Stimulated activated CD8-positive, alpha-beta memory T cell treated with anti-CD3 and anti-CD28 coated beads, Interleukin-15, amount 100 ng/mL, for 48 hours (primary cell): ENCODE results near the gene CENPS.
"Not testable (repeated sequence)": the region's sequence is repeated elsewhere in the genome, so short reads cannot be mapped to it uniquely, and the experiment has no call there.

Source experiments
- DNase-seq, 2 donors: peaks; one replicate each; pipeline ENCODE4 v3.0.0-alpha.2; 2020; ENCODE audit warnings: low read depth in 2 of 2

Gene CENPS

GRCh38 chr1:10419351-10419750 is 10.9 kb upstream of the CENPS start:
- no peak for DNase-seq

DNA sequence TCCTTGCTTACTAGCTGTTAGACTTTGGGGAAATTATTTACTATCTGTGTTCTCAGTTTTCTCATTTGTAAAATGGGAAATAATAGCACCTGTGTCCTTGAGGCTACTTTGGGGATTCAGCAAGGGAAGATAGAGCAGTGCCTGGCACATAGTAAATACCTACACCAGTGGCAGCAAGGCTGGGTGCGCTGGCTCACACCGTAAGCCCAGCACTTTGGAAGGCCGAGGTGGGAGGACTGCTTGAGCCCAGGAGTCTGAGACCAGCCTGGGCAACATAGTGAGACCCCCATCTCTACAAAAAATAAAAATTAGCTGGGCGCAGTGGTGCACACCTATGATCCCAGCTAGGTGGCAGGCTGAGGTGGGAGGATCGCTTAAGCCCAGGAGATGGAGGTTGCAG is 8.6 kb upstream of the CENPS start:
- DNase-seq: no peak

- no peak for DNase-seq
Observed at GRCh38 chr1:10424034-10424433, 6.2 kb upstream of the CENPS start.

DNA sequence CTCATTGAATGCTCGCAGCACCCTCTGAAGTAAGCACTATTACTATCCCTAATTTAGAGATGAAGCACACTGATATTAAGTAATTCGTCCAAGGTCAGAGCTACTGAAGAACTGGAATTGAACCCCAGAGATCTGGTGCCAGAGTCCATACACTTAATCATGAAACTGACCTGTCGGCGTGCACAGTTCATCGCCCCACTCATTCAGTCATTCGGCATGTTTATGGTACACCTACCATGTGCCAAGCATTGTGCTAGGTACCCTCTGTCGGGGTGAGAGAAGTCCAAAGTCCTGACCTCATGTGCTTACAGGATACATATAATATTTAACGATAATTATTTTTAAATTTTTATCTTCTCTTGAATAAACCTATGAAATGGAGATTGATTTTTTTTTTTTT is 5.6 kb upstream of the CENPS start:
- DNase-seq: no peak

DNA sequence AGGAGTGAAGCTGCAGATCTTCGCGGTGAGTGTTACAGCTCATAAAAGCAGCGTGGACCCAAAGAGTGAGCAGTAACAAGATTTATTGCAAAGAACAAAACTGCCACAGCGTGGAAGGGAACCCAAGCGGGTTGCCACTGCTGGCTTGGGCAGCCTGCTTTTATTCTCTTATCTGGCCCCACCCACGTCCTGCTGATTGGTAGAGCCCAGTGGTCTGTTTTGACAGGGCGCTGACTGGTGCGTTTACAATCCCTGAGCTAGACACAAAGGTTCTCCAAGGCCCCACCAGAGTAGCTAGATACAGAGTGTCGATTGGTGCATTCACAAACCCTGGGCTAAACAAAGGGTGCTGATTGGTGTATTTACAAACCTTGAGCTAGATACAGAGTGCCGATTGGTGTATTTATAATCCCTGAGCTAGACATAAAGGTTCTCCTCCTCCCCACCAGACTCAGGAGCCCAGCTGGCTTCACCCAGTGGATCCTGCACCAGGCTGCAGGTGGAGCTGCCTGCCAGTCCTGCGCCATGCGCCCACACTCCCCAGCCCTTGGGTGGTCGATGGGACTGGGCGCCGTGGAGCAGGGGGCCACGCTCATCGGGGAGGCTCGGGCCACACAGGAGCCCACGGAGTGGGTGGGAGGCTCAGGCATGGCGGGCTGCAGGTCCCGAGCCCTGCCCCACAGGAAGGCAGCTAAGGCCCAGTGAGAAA is 4.3 kb upstream of the CENPS start:
- not testable (repeated sequence) for DNase-seq

DNA sequence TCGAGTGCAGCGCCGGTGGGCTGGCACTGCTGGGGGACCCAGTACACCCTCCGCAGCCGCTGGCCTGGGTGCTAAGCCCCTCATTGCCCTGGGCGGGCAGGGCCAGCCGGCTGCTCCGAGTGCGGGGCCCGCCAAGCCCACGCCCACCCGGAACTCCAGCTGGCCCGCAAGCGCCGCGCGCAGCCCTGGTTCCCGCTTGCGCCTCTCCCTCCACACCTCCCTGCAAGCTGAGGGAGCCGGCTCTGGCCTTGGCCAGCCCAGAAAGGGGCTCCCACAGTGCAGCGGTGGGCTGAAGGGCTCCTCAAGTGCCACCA is 3.7 kb upstream of the CENPS start:
- DNase-seq: not testable (repeated sequence)

- no peak for DNase-seq
Observed at GRCh38 chr1:10428984-10429383, 1.2 kb upstream of the CENPS start.

GRCh38 chr1:10429868-10430215 is 391 bp upstream of the CENPS start:
- DNase-seq: no peak

DNA sequence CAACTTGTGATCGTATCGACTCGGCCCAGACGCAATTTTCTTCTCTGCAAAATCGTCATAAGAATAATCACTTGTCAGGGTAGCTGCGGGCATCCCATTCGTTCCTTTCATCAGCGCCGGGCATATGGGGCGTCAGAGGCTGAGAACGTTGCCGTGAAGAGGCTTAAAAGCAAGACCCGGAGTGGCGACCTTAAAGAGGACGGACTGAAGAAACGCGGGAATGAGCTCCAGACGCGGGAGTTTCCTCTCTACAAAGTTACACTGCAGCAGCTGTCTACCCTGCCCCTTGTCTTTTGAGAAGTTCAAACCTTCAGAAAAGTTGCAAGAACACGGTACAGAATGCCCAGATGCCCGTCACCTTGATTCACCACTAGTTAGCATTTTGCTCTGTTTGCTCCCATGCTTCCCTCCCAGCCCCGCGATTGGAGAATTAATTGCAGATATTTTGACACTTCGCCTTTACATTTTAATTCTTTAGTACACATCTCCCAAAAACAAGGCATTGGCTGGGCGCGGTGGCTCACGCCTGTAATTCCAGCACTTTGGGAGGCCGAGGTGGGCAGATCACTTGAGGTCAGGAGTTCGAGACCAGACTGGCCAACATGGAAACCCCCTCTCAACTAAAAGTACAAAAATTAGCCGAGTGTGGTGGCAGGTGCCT is 967 bp downstream of the CENPS start:
- DNase-seq: no peak

GRCh38 chr1:10432910-10433700 is 2.9 kb downstream of the CENPS start:
- DNase-seq: no peak

- DNase-seq: no peak
Observed at GRCh38 chr1:10433790-10434189, 3.6 kb downstream of the CENPS start.

- DNase-seq: no peak
Observed at GRCh38 chr1:10434590-10434989, 4.4 kb downstream of the CENPS start.

GRCh38 chr1:10437052-10437451 is 6.8 kb downstream of the CENPS start:
- DNase-seq: no peak

DNA sequence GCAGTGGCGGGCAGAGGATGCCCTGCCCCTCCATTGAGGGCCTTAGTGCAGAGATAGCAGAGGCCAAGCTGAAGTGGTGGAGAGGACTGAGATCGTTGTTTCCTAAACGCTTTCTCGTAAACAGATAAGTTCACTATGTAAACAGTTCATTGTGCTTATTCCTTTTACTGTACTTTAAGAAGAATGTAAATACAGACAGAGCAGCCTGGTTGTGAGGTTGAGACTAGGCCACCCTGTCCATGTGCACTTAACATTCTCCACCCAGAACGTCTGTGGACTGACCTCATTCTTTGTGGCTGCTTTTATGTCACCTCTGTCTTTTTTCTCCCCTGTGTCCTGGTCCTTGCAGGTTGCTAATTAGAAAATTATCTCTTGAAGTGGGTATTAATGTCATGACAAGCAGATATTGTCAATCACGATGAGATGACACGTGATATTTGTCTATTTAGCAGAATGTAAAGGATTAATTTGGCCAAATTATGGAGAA is 8.5 kb downstream of the CENPS start:
- no peak for DNase-seq

- DNase-seq: no peak
Observed at GRCh38 chr1:10440305-10440704, 10.1 kb downstream of the CENPS start.

- no peak for DNase-seq
Observed at GRCh38 chr1:10440794-10441193, 10.6 kb downstream of the CENPS start.

DNA sequence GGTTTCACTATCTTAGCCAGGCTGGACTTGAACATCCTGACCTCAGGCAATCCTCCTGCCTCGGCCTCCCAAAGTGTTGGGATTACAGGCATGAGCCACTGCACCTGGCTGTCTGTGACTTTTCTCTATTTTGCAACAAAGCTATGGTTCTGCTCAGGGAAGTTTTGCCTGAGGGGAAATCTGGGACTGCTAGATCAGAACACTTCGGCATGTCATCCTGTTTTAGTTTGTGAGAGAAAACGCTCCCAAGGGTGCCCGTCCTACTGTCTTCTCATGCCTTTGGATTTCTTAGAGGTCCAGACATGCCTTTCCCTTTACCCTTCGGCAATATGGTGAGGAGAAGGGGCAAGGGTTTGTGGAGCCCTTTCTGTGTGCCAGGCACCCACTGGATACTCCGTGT is 14.0 kb downstream of the CENPS start:
- no peak for DNase-seq

DNA sequence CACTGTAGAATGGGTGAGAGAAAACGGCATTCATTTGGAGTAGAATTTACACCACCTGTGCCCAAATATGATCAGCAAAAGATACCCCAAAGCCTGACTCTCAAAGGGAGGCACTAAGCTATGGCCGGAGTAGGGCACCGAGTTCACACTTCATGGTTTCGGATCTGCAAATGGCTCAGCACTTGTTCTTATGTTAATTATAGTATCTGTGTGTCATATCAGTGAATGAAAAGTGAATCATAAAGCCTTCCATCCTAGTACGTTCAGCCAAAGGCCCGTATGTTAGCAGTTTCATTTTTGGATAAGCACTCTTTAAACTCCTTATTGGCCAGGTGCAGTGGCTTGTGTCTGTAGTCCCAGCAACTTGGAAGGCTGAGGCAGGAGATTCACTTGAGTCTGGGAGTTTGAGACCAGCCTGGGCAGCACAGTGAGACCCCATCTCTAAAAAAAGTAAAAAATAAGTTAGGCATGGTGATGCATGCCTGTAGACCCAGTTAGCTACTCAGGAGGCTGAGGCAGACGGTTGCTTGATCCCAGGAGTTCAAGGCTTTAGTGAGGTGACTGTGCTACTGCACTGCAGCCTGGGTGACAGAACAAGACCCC is 14.7 kb downstream of the CENPS start:
- DNase-seq: no peak

- DNase-seq: no peak
Observed at GRCh38 chr1:10446790-10447422, 16.7 kb downstream of the CENPS start.

GRCh38 chr1:10449751-10450150 is 19.5 kb downstream of the CENPS start, which contains the start of gene CORT:
TSS of gene CORT (plus strand) at chr1:10450031. CDS start at chr1:10450224, 193 bp downstream.
- DNase-seq: no peak

DNA sequence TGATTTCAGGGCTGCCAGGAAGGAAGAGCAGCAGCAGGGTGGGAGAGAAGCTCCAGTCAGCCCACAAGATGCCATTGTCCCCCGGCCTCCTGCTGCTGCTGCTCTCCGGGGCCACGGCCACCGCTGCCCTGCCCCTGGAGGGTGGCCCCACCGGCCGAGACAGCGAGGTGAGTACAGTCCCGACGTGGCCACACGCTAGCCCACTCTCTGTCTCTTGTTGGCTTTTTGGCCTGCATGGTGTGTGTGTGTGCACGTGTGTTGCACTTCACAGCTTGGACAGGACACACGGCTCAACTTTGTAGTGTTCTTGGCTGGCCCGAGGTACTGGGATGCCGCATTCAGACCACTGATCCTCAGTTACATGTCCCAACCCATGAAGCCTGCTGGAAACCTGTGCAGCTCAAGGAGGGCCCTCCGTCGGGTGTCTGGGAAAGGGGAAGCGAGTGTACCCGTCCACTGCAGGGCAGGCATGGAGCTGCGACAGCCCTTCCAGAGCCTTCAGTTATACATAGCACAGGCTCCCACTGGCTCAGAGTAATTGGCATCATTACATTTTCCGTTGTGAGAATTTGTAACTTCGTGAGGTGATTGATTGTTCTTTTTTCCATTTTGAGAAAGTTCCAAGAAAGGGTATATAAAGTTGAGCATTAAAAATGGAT is 20.1 kb downstream of the CENPS start:
- DNase-seq: no peak
